Bone marrow (tissue), 2 donors: Measurements from ENCODE around the gene CCDC192.

Source experiments
- DNase-seq, 2 donors: peaks; one replicate each; lab custom pipeline; 2025; lab: John Stamatoyannopoulos, UW

Gene CCDC192

GRCh38 chr5:127923804-127924570 lies 220.8 kb downstream of the CCDC192 start:
- DNase-seq, result no peak

- DNase-seq, result no peak
Measured at GRCh38 chr5:127924606-127925005, 221.4 kb downstream of the CCDC192 start.

GRCh38 chr5:127925916-127926315 lies 222.7 kb downstream of the CCDC192 start:
- no peak for DNase-seq

- DNase-seq, result no peak
Measured at GRCh38 chr5:127926974-127927373, 223.8 kb downstream of the CCDC192 start.

GRCh38 chr5:127928053-127928452 lies 224.9 kb downstream of the CCDC192 start:
- no peak for DNase-seq

- DNase-seq, result no peak
Measured at GRCh38 chr5:127930311-127930710, 227.1 kb downstream of the CCDC192 start.

GRCh38 chr5:127931396-127931795 lies 228.2 kb downstream of the CCDC192 start:
- no peak for DNase-seq

- no peak for DNase-seq
Measured at GRCh38 chr5:127933348-127933747, 230.2 kb downstream of the CCDC192 start.

- no peak for DNase-seq
Measured at GRCh38 chr5:127934791-127935256, 231.6 kb downstream of the CCDC192 start.

GRCh38 chr5:127935398-127935797 lies 232.2 kb downstream of the CCDC192 start:
- DNase-seq, result no peak

- DNase-seq, result no peak
Measured at GRCh38 chr5:127936439-127936972, 233.3 kb downstream of the CCDC192 start.

GRCh38 chr5:127938746-127939145 lies 235.6 kb downstream of the CCDC192 start:
- no peak for DNase-seq

- DNase-seq, result no peak
Measured at GRCh38 chr5:127940854-127941253, 237.7 kb downstream of the CCDC192 start.

- no peak for DNase-seq
Measured at GRCh38 chr5:127941646-127942045, 238.5 kb downstream of the CCDC192 start.

GRCh38 chr5:127942246-127943060 lies 239.3 kb downstream of the CCDC192 start:
- DNase-seq, result peak in 1 of 2 donors; percentile 18

GRCh38 chr5:127943061-127943371 lies 239.8 kb downstream of the CCDC192 start:
- DNase-seq, result no peak

- no peak for DNase-seq
Measured at GRCh38 chr5:127944125-127944524, 240.9 kb downstream of the CCDC192 start.

- no peak for DNase-seq
Measured at GRCh38 chr5:127947941-127948340, 244.8 kb downstream of the CCDC192 start.

GRCh38 chr5:127950707-127951391 lies 247.7 kb downstream of the CCDC192 start:
- DNase-seq, result no peak

GRCh38 chr5:127951791-127952190 lies 248.6 kb downstream of the CCDC192 start:
- no peak for DNase-seq

GRCh38 chr5:127957183-127957582 lies 254.0 kb downstream of the CCDC192 start:
- DNase-seq, result no peak

GRCh38 chr5:127957701-127958239 lies 254.6 kb downstream of the CCDC192 start:
- no peak for DNase-seq
